Sciatic nerve (tissue), 2 donors: Measurements from ENCODE around the gene GOLGA6A. TPM values are rescaled to one million over a fixed set of nuclear protein-coding genes. Genes with fewer than 3 reads are reported as not detected.
"Not testable (repeated sequence)": the region's sequence is repeated elsewhere in the genome, so short reads cannot be mapped to it uniquely, and the experiment has no call there.

Experiments used
- ATAC-seq: fragments of 200-7000 bp; cut with Tn5 transposase; one replicate; pipeline ENCODE4 v1.9.1; 2020; ENCODE audit warnings: mild to moderate bottlenecking, moderate library complexity
- DNase-seq: peaks from one replicate; pipeline ENCODE4 v3.0.0-alpha.2; 2020; ENCODE audit warnings: low spot score
- intact Hi-C: fragments of 100-400 bp; cut with DNase I; formaldehyde crosslinking; loops from one replicate; pipeline ENCODE4 v1.14.2; 2022
- total RNA-seq: library from RNA; stranded (reverse); fragmentation: NEBNext Ultra II Directional; extraction: Animal tissue kit (Norgen Biotek cat#: 25700); gene quantifications from one replicate; pipeline ENCODE4 v1.2.1, GENCODE V29; 2021
- donor health status: DM: no; HTN: no; CAD: no.
- donor health status: DM: no; HTN: no; CAD: no.

The GOLGA6A gene
- total RNA-seq, 1 donor from 2014 or later: 0.98 TPM

GRCh38 chr15:74109713-74110112, 27.4 kb upstream of the GOLGA6A start:
- ATAC-seq (no peak), DNase-seq (no peak)
- intact Hi-C loops: no loop called here

GRCh38 chr15:74108611-74109010, 26.3 kb upstream of the GOLGA6A start:
- intact Hi-C loops, DNase-seq, ATAC-seq: not testable (repeated sequence)

- ATAC-seq: no peak
- no peak for DNase-seq
- intact Hi-C loops: no loop called here
Observed at GRCh38 chr15:74108111-74108510, 25.8 kb upstream of the GOLGA6A start.

- intact Hi-C loops: not testable (repeated sequence)
- ATAC-seq (peak; percentile 98), DNase-seq (peak; percentile 94)
Observed at GRCh38 chr15:74099963-74100733, 17.8 kb upstream of the GOLGA6A start.

- intact Hi-C loops, ATAC-seq, DNase-seq: not testable (repeated sequence)
Observed at GRCh38 chr15:74096753-74097474, 14.6 kb upstream of the GOLGA6A start.

GRCh38 chr15:74095610-74096009, 13.3 kb upstream of the GOLGA6A start:
- DNase-seq, intact Hi-C loops, ATAC-seq: not testable (repeated sequence)

- intact Hi-C loops, DNase-seq, ATAC-seq: not testable (repeated sequence)
Observed at GRCh38 chr15:74094567-74094966, 12.2 kb upstream of the GOLGA6A start.

- ATAC-seq, DNase-seq, intact Hi-C loops: not testable (repeated sequence)
Observed at GRCh38 chr15:74075781-74076180, 6.6 kb downstream of the GOLGA6A start.

GRCh38 chr15:74072614-74073337, 9.6 kb downstream of the GOLGA6A start:
- DNase-seq, intact Hi-C loops, ATAC-seq: not testable (repeated sequence)

GRCh38 chr15:74072132-74072531, 10.2 kb downstream of the GOLGA6A start:
- intact Hi-C loops, ATAC-seq, DNase-seq: not testable (repeated sequence)

GRCh38 chr15:74071645-74072044, 10.7 kb downstream of the GOLGA6A start:
- ATAC-seq, intact Hi-C loops, DNase-seq: not testable (repeated sequence)

- DNase-seq (peak; percentile 67), ATAC-seq (peak; percentile 80)
- intact Hi-C loops: not testable (repeated sequence)
Observed at GRCh38 chr15:74065684-74066411, 16.5 kb downstream of the GOLGA6A start.

- ATAC-seq, intact Hi-C loops, DNase-seq: not testable (repeated sequence)
Observed at GRCh38 chr15:74064822-74065221, 17.5 kb downstream of the GOLGA6A start.

- intact Hi-C loops, DNase-seq, ATAC-seq: not testable (repeated sequence)
Observed at GRCh38 chr15:74064183-74064582, 18.2 kb downstream of the GOLGA6A start.

- ATAC-seq, intact Hi-C loops, DNase-seq: not testable (repeated sequence)
Observed at GRCh38 chr15:74063425-74064146, 18.8 kb downstream of the GOLGA6A start.

- DNase-seq: no peak
- intact Hi-C loops: no loop called here
- ATAC-seq: no peak
Observed at GRCh38 chr15:74062671-74063070, 19.7 kb downstream of the GOLGA6A start.

GRCh38 chr15:74062236-74062635, 20.1 kb downstream of the GOLGA6A start:
- intact Hi-C loops: no loop called here
- ATAC-seq (no peak), DNase-seq (no peak)

GRCh38 chr15:74060251-74060650, 22.1 kb downstream of the GOLGA6A start:
- intact Hi-C loops: no loop called here
- DNase-seq (no peak), ATAC-seq (no peak)
